OCI-LY7 (cell line): ENCODE data around the gene NEURL4. TPM values are rescaled to one million over a fixed set of nuclear protein-coding genes. Genes with fewer than 3 reads are reported as not detected.

Source experiments
- BruUV-seq: library from RNA; stranded (reverse); fragments of 400-500 nt; replicated peaks from 2 replicates; lab custom pipeline; 2021; lab: Mats Ljungman, UMichigan
- CTCF ChIA-PET: fragments of 300-600 bp; sonication (Branson Sonifier 250); formaldehyde crosslinking; loops from one replicate; lab custom pipeline; 2022; ENCODE audit warnings: antibody characterized with exemption; ENCODE audit not compliant: unreplicated experiment; lab: Charles Lee
- POLR2A ChIA-PET: fragments of 300-600 bp; sonication (Branson Sonifier 250); formaldehyde crosslinking; loops from one replicate; lab custom pipeline; 2022; ENCODE audit warnings: antibody characterized with exemption; lab: Charles Lee
- DNase-seq: peaks from one replicate; pipeline ENCODE4 v3.0.0-alpha.2; 2015; ENCODE audit warnings: low spot score
- H2AFZ ChIP-seq: fragments of 200-600 bp; sonication (generic), shearing (Covaris generic); 2 replicates; pipeline ENCODE4 v1.6.1; 2014; ENCODE audit warnings: mild to moderate bottlenecking, antibody characterized with exemption, low read length, moderate library complexity
- H3K27ac ChIP-seq: fragments of 200-600 bp; sonication (generic); 2 replicates; pipeline ENCODE4 v1.5.1; 2014; ENCODE audit warnings: mixed run types, low read depth, mild to moderate bottlenecking, moderate library complexity, low read length, inconsistent platforms; ENCODE audit not compliant: poor library complexity, severe bottlenecking
- H3K36me3 ChIP-seq: fragments of 200-600 bp; sonication (generic); 2 replicates; pipeline ENCODE4 v1.6.1; 2014; ENCODE audit warnings: mild to moderate bottlenecking, antibody characterized with exemption, low read length, moderate library complexity, mixed read lengths; ENCODE audit not compliant: insufficient read depth
- H3K4me1 ChIP-seq: fragments of 200-600 bp; sonication (generic); 2 replicates; pipeline ENCODE4 v1.5.1; 2014; ENCODE audit warnings: mild to moderate bottlenecking, low read length; ENCODE audit not compliant: insufficient read depth, poor library complexity, severe bottlenecking
- H3K4me2 ChIP-seq: fragments of 200-600 bp; sonication (generic); 2 replicates; pipeline ENCODE4 v1.6.1; 2014; ENCODE audit warnings: mild to moderate bottlenecking, low read length
- H3K4me3 ChIP-seq: fragments of 200-600 bp; sonication (generic); 2 replicates; pipeline ENCODE4 v1.5.1; 2014; ENCODE audit warnings: mild to moderate bottlenecking, low read depth, low read length; ENCODE audit not compliant: poor library complexity, severe bottlenecking
- H3K79me2 ChIP-seq: fragments of 200-600 bp; sonication (generic); 2 replicates; pipeline ENCODE4 v1.6.1; 2016; ENCODE audit warnings: low read depth, mild to moderate bottlenecking, low read length, moderate library complexity, mixed read lengths; ENCODE audit not compliant: insufficient read depth
- H3K9me2 ChIP-seq: fragments of 200-600 bp; sonication (generic); 2 replicates; pipeline ENCODE4 v1.6.1; 2016; ENCODE audit warnings: mild to moderate bottlenecking, low read length, mixed read lengths; ENCODE audit not compliant: insufficient read depth
- H3K9me3 ChIP-seq: fragments of 200-600 bp; sonication (generic); 2 replicates; pipeline ENCODE4 v1.6.1; 2014; ENCODE audit warnings: mild to moderate bottlenecking, mixed run types, low read length, mixed read lengths
- H4K20me1 ChIP-seq: fragments of 200-600 bp; sonication (generic); 2 replicates; pipeline ENCODE4 v1.6.1; 2014; ENCODE audit warnings: mild to moderate bottlenecking, antibody characterized with exemption, low read length, moderate library complexity, mixed read lengths; ENCODE audit not compliant: insufficient read depth
- CTCF ChIP-seq: fragments of 200-600 bp; sonication (generic); conservative IDR thresholded peaks from 2 replicates; pipeline ENCODE4 v1.5.1; 2014; ENCODE audit warnings: mild to moderate bottlenecking, antibody characterized with exemption, low read length, moderate library complexity, mixed read lengths
- EZH2phosphoT487 ChIP-seq: fragments of 200-600 bp; sonication (generic); IDR thresholded peaks from 2 replicates; pipeline ENCODE4 v1.6.1; 2018; ENCODE audit warnings: low read depth, borderline replicate concordance, mild to moderate bottlenecking, mixed run types, antibody characterized with exemption, low read length, moderate library complexity, mixed read lengths
- intact Hi-C: fragments of 100-400 bp; cut with micrococcal nuclease; formaldehyde crosslinking; loops from one replicate; pipeline ENCODE4 v1.10.0; 2022; ENCODE audit not compliant: unreplicated experiment
- total RNA-seq, 2 experiments: library from RNA; depleted of rRNA in 1 of 2; stranded (reverse); fragments of >200 nt in 1 of 2; shearing (Covaris generic) in 1 of 2; gene quantifications; 2 replicates each; pipeline ENCODE4 v1.2.3, GENCODE V29; 2014 to 2022

The NEURL4 gene
- total RNA-seq, 2 experiments from 2014 or later, result 34.7 to 66.8 TPM

DNA sequence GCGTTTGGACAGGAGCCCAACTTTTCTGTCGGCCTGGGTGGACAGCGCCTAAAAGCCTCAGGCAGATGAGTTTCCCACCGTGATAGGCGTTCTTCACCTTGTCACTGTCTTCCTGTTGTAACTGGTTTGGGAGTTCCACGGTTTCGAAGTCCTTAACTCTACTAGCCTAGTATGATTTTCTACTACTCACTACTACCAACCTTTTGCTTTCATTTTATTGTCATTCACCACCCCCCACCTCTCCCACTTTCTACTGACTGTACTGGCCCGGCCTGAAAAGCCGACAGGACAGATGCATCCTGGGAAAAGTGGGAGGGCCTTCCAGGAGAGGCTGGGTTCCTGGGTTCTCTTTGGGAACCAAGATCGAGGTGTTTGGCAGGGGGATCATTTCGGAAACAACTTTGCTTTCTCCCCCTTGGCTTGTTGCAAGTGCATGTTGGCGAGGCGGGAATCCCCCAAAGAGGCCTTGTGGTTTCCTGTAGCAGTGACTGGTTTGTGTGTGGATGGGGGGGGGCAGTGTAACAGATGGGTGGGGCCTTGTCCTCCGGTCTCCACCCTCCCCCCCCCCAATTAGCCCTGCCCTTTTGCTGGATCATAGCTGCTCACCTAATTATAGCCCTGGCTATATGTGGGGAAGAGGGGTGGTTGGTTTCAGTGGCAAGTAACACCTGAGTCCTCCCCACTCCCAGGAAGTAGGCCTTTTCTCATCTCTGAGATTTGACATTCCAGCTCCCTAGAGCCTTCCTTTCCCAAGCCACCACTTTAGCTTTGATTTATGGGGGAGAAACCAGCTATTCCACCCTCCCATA is 20.3 kb downstream of the NEURL4 start:
- Histone ChIP-seq H3K9me3 (no peaks in the 10 kb centered on the region), H3K27ac (peak overlapping the region; percentile 95), H3K36me3 (peaks cover 62% of the 10 kb centered on the region), H3K9me2 (no peaks in the 10 kb centered on the region), H3K4me3 (peak overlapping the region; percentile 99), H3K4me2 (peak overlapping the region; percentile 77), H3K4me1 (peaks cover 54% of the 10 kb centered on the region), H2AFZ (no peak overlapping the region), H4K20me1 (peaks cover 24% of the 10 kb centered on the region), H3K79me2 (peaks cover 43% of the 10 kb centered on the region)
- ChIA-PET CTCF (interaction anchor here (0.6 kb wide), 3 partner anchors 28 to 318 kb away, joined by 3 to 5 read pairs (median 3); partner anchors contain the start of gene ACAP1), POLR2A (interaction anchor here (0.6 to 3.2 kb wide), 4 partner anchors 11 to 28 kb away, joined by 3 to 8 read pairs (median 4); partner anchors contain the start of genes ACAP1 and NEURL4)
- intact Hi-C loops, result no loop called here
- TF ChIP-seq EZH2phosphoT487, result no peak
- TF ChIP-seq CTCF, result no peak
- DNase-seq, result peak; percentile 76
- TSS peak; percentile 95 for BruUV-seq

DNA sequence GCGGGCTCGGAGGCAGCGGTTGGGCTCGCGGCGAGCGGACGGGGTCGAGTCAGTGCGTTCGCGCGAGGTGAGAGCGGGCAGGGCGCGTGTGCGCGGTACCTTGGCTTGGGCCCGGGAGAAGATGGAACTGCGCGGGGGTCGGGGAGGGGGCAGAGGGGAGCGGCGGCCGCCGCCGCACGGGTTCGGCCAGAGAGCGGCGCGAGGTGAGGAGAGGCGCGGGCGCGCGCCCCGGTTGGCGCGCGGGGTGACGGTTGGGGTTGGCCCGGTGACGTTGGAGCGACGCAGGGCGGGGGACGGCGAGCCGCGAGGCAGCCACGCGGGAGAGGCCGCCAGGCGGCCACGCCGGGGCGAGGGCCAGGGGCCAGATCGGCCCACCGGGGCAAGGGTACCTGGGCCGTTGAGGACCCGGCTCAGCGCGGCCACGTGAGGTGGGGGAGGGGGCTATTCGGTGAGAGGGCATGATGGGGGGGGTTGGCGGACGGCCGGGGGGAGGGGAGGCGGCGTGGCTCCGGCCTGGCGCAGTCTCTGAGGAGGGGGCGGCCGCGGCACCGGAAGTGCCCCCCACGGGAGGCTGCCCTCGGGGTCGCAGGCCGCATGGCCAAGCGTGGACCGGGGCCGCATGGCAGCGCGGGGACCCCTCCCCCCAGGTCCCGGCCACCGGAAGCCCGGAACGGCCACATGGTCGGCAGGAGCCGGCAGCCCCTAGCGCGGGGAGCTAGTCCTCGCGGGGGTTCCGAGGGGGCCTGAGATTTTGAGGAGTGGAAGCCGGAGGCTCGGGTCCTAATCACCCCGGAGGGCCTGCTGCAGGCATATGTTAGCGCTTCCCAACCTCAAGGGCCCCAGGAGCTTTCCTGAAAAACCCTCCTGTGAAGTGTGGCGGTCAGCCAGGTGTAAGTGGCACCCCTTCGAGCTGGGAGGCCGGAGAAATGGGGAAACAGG is 21.2 kb downstream of the NEURL4 start:
- BruUV-seq, result no TSS peak
- DNase-seq, result peak; percentile 69
- Histone ChIP-seq H3K27ac (peak overlapping the region; percentile 95), H3K79me2 (peaks cover 43% of the 10 kb centered on the region), H3K4me3 (peak overlapping the region; percentile 99), H3K36me3 (peaks cover 53% of the 10 kb centered on the region), H3K9me3 (no peaks in the 10 kb centered on the region), H3K9me2 (no peaks in the 10 kb centered on the region), H3K4me2 (peak overlapping the region; percentile 77), H3K4me1 (peaks cover 45% of the 10 kb centered on the region), H4K20me1 (peaks cover 24% of the 10 kb centered on the region), H2AFZ (no peak overlapping the region)
- POLR2A ChIA-PET, result interaction anchor here (0.8 to 3.2 kb wide), 3 partner anchors 12 to 29 kb away, joined by 3 to 8 read pairs (median 5); partner anchors contain the start of genes ACAP1 and NEURL4
- CTCF ChIA-PET, result no interaction called here
- TF ChIP-seq EZH2phosphoT487 (no peak), CTCF (no peak)
- intact Hi-C loops, result loop anchor here (1.0 to 2.0 kb wide), 3 partner anchors 21 to 94 kb away; partner anchors contain the start of genes ELP5 and NEURL4
